Astrocyte (in vitro differentiated cells and primary cell): ENCODE results near the gene DGKH.

ENCODE experiments used
- EZH2 ChIP-seq: IDR thresholded peaks from 2 replicates; pipeline ENCODE4 v1.6.1; 2012; ENCODE audit warnings: mild to moderate bottlenecking, low read length, inconsistent platforms; ENCODE audit not compliant: insufficient read depth
- TF ChIP-seq, protein P1 (sequence below): IDR thresholded peaks from 2 replicates; pipeline ENCODE4 v1.5.1; 2011; ENCODE audit warnings: low read depth, mild to moderate bottlenecking, inconsistent platforms, low read length, moderate library complexity; ENCODE audit not compliant: insufficient read depth

DNA sequence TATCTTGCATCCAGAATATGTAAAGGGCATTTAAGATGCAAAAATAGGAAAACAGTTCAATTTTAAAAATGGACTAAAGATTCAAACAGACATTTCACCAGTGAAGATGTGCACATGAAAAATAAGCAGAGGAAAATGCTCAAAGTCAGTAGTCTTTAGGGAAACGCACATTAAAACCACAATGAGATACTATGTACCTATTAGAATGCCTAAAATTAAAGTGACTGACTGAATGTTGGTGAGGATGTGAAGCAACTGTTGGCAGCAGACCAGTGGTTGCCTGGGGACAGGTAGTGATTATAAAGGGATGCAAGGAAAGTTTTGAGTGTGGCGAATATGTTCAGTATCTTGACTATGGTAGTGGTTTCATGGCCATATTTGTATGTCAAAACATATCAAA lies 75.2 kb downstream of the DGKH start:
- TF ChIP-seq EZH2: no peak
- TF ChIP-seq, protein P1, sequence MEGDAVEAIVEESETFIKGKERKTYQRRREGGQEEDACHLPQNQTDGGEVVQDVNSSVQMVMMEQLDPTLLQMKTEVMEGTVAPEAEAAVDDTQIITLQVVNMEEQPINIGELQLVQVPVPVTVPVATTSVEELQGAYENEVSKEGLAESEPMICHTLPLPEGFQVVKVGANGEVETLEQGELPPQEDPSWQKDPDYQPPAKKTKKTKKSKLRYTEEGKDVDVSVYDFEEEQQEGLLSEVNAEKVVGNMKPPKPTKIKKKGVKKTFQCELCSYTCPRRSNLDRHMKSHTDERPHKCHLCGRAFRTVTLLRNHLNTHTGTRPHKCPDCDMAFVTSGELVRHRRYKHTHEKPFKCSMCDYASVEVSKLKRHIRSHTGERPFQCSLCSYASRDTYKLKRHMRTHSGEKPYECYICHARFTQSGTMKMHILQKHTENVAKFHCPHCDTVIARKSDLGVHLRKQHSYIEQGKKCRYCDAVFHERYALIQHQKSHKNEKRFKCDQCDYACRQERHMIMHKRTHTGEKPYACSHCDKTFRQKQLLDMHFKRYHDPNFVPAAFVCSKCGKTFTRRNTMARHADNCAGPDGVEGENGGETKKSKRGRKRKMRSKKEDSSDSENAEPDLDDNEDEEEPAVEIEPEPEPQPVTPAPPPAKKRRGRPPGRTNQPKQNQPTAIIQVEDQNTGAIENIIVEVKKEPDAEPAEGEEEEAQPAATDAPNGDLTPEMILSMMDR: no peak
